B cell (primary cell): ENCODE results near the gene FAM229B. TPM values are rescaled to one million over a fixed set of nuclear protein-coding genes. Genes with fewer than 3 reads are reported as not detected.
"Not testable (repeated sequence)": the region's sequence is repeated elsewhere in the genome, so short reads cannot be mapped to it uniquely, and the experiment has no call there.

Experiments
- ATAC-seq: fragments of 200-7000 bp; cut with Tn5 transposase; one replicate; pipeline ENCODE4 v1.10.0; 2021; ENCODE audit warnings: low read depth, mild to moderate bottlenecking, moderate number of reproducible peaks, moderate library complexity
- CTCF ChIA-PET: fragments of 350-600 bp; sonication (Branson Sonifier 250); formaldehyde crosslinking; loops from one replicate; lab custom pipeline; 2021; ENCODE audit warnings: antibody characterized with exemption, inconsistent platforms; lab: Charles Lee
- POLR2A ChIA-PET: fragments of 350-600 bp; sonication (Branson Sonifier 250); formaldehyde crosslinking; loops from one replicate; lab custom pipeline; 2021; ENCODE audit warnings: antibody characterized with exemption; lab: Charles Lee
- DNase-seq: peaks from one replicate; pipeline ENCODE4 v3.0.0; 2013
- H2AFZ ChIP-seq: 2 replicates; pipeline ENCODE4 v1.6.1; 2012; ENCODE audit warnings: mild to moderate bottlenecking, low read depth, low read length; ENCODE audit not compliant: insufficient read depth, poor library complexity, severe bottlenecking
- H3K27ac ChIP-seq, 2 donors: 1 replicate in 1 of 2; 2 replicates in 1 of 2; pipeline ENCODE4 v1.5.1; 2012 to 2013; ENCODE audit warnings: low read length in 2 of 2, mild to moderate bottlenecking in 2 of 2, moderate library complexity in 1 of 2
- H3K27me3 ChIP-seq, 4 experiments: fragments of 200-600 bp in 1 of 4; sonication (generic) in 1 of 4; replicated peaks in 1 of 4; 1 replicate in 2 of 4; 2 replicates in 2 of 4; pipeline versions ENCODE4 v1.6.1 to v1.7.0; 2013 to 2016; ENCODE audit warnings: low read length in 3 of 4, mild to moderate bottlenecking in 2 of 4, mixed read lengths in 1 of 4, moderate library complexity in 1 of 4; ENCODE audit not compliant: insufficient read depth in 4 of 4, control insufficient read depth in 3 of 4; ENCODE audit errors: control extremely low read depth in 1 of 4
- H3K36me3 ChIP-seq, 2 experiments: replicated peaks in 1 of 2; 1 replicate in 1 of 2; 2 replicates in 1 of 2; pipeline versions ENCODE4 v1.6.1 to v1.7.1; 2013; ENCODE audit warnings: low read length in 1 of 2; ENCODE audit not compliant: insufficient read depth in 2 of 2, control insufficient read depth in 1 of 2; ENCODE audit errors: control extremely low read depth in 1 of 2, extremely low read depth in 1 of 2
- H3K4me1 ChIP-seq, 2 donors: fragments of 200-600 bp in 1 of 2; sonication (generic) in 1 of 2; 1 replicate in 1 of 2; 2 replicates in 1 of 2; pipeline versions ENCODE4 v1.5.1 to v1.6.1; 2013 to 2017; ENCODE audit warnings: low read length in 2 of 2; ENCODE audit not compliant: control insufficient read depth in 2 of 2, insufficient read depth in 2 of 2
- H3K4me2 ChIP-seq: replicated peaks from 2 replicates; pipeline ENCODE3; 2012; ENCODE audit warnings: mild to moderate bottlenecking, low read depth, low read length; ENCODE audit not compliant: poor library complexity, severe bottlenecking
- H3K4me3 ChIP-seq, 5 experiments: fragments of 200-600 bp in 1 of 5; sonication (generic) in 1 of 5; 1 replicate in 3 of 5; 2 replicates in 2 of 5; pipeline versions ENCODE4 v1.5.1 to v1.7.0; 2011 to 2016; ENCODE audit warnings: low read length in 4 of 5, mild to moderate bottlenecking in 4 of 5, low read depth in 2 of 5, control low read depth in 1 of 5, moderate library complexity in 1 of 5; ENCODE audit not compliant: insufficient read depth in 1 of 5; ENCODE audit errors: control extremely low read depth in 1 of 5, extremely low read depth in 1 of 5
- H3K79me2 ChIP-seq: fragments of 200-600 bp; sonication (generic); one replicate; pipeline ENCODE4 v1.6.0; 2016; ENCODE audit warnings: low read length; ENCODE audit not compliant: control insufficient read depth, insufficient read depth
- H3K9ac ChIP-seq: fragments of 200-600 bp; sonication (generic); 2 replicates; pipeline ENCODE4 v1.6.1; 2017; ENCODE audit warnings: mild to moderate bottlenecking, low read length, moderate library complexity
- H3K9me3 ChIP-seq, 3 donors: one replicate each; pipeline versions ENCODE4 v1.6.1 to v1.7.1; 2013; ENCODE audit warnings: low read length in 2 of 3; ENCODE audit not compliant: control insufficient read depth in 2 of 3, insufficient read depth in 1 of 3; ENCODE audit errors: control extremely low read depth in 1 of 3
- H4K20me1 ChIP-seq: 2 replicates; pipeline ENCODE4 v1.6.0; 2012; ENCODE audit warnings: mild to moderate bottlenecking, low read length; ENCODE audit not compliant: insufficient read depth, control insufficient read depth, poor library complexity, severe bottlenecking
- H3K27ac Mint-ChIP-seq: one replicate; pipeline ENCODE4 v1.8.0; 2021; ENCODE audit warnings: mixed read lengths
- H3K27me3 Mint-ChIP-seq: one replicate; pipeline ENCODE4 v1.8.0; 2021; ENCODE audit warnings: mixed read lengths
- H3K4me1 Mint-ChIP-seq: one replicate; pipeline ENCODE4 v1.8.0; 2021; ENCODE audit warnings: mixed read lengths
- H3K4me3 Mint-ChIP-seq: one replicate; pipeline ENCODE4 v1.8.0; 2021; ENCODE audit warnings: mixed read lengths
- H3K9me3 Mint-ChIP-seq: one replicate; pipeline ENCODE4 v1.8.0; 2022; ENCODE audit warnings: mixed read lengths; ENCODE audit not compliant: insufficient read depth
- EZH2 ChIP-seq: IDR thresholded peaks from 2 replicates; pipeline ENCODE4 v1.6.1; 2012; ENCODE audit warnings: borderline replicate concordance, low read depth, mild to moderate bottlenecking, moderate library complexity, low read length; ENCODE audit not compliant: insufficient read depth, poor library complexity, severe bottlenecking
- WGBS: methylation state at CpG from one replicate; pipeline ENCODE4 v1.1.5; 2013; ENCODE audit warnings: missing lambda C conversion rate; ENCODE audit not compliant: insufficient coverage; 5-methylcytosine and 5-hydroxymethylcytosine counted together
- intact Hi-C: fragments of 100-400 bp; cut with micrococcal nuclease; formaldehyde crosslinking; loops from one replicate; pipeline ENCODE4 v1.10.0; 2022
- polyA plus RNA-seq: library from polyadenylated mRNA; depleted of rRNA; stranded (reverse); fragments of >200 nt; gene quantifications from 2 replicates; pipeline ENCODE4 v1.2.3, GENCODE V29; 2012
- total RNA-seq, 2 donors: library from RNA; stranded (reverse); fragments of 120-200 nt in 1 of 2; gene quantifications; 1 replicate in 1 of 2; 2 replicates in 1 of 2; pipeline versions ENCODE4 v1.2.3 to v1.2.4, GENCODE V29; 2013 to 2022
- TF ChIP-seq, protein P1 (sequence below): fragments of 200-600 bp; IDR thresholded peaks from one replicate; pipeline ENCODE4 v1.8.0; 2022; ENCODE audit warnings: antibody characterized with exemption, mild to moderate bottlenecking

The FAM229B gene
- total and polyA plus RNA-seq, 2 donors (not counting 1 experiment from before 2014, with no cell fraction given) = 1.3 to 4.4 TPM

DNA sequence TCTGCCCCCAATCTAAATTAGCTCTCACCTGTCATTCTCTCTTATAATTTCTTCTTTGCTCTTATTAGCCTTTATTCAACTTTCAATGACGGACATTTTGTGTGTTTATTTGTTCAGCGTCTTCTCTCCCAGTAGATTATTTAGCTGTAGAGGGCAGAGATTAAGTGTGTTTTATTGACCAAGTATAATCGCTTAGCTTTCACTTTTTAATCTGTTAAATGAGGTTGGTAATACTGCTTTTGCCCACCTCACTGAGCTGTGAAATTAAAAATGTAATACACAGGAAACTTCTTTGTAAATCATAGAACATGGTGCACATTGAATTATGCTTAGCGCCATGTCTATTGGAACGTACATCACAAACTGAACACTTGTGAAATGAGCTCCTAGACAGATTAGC lies 37.0 kb upstream of the FAM229B start:
- POLR2A ChIA-PET = no interaction called here
- Histone ChIP-seq H3K4me1 (no peaks in the 10 kb centered on the region), H2AFZ (no peak overlapping the region), H3K9me3 (no peaks in the 10 kb centered on the region), H3K36me3 (no peaks in the 10 kb centered on the region), H3K4me3 (no peak overlapping the region), H4K20me1 (no peaks in the 10 kb centered on the region), H3K27ac (no peak overlapping the region), H3K4me2 (no peak overlapping the region), H3K79me2 (no peaks in the 10 kb centered on the region), H3K9ac (no peak overlapping the region), H3K27me3 (peaks cover 0 to 3% (median 0%) of the 10 kb centered on the region in 4 experiments)
- Mint-ChIP-seq H3K4me1 (no peaks in the 10 kb centered on the region), H3K9me3 (no peaks in the 10 kb centered on the region), H3K27ac (no peak overlapping the region), H3K27me3 (peaks cover 7% of the 10 kb centered on the region), H3K4me3 (no peak overlapping the region)
- intact Hi-C loops = no loop called here
- ATAC-seq = no peak
- CTCF ChIA-PET = interaction anchor here (0.7 to 1.7 kb wide), 5 partner anchors 10 to 341 kb away, joined by 3 to 7 read pairs (median 3); no protein-coding TSS in a partner anchor
- no peak for DNase-seq
- TF ChIP-seq EZH2 = no peak
- TF ChIP-seq, protein P1, sequence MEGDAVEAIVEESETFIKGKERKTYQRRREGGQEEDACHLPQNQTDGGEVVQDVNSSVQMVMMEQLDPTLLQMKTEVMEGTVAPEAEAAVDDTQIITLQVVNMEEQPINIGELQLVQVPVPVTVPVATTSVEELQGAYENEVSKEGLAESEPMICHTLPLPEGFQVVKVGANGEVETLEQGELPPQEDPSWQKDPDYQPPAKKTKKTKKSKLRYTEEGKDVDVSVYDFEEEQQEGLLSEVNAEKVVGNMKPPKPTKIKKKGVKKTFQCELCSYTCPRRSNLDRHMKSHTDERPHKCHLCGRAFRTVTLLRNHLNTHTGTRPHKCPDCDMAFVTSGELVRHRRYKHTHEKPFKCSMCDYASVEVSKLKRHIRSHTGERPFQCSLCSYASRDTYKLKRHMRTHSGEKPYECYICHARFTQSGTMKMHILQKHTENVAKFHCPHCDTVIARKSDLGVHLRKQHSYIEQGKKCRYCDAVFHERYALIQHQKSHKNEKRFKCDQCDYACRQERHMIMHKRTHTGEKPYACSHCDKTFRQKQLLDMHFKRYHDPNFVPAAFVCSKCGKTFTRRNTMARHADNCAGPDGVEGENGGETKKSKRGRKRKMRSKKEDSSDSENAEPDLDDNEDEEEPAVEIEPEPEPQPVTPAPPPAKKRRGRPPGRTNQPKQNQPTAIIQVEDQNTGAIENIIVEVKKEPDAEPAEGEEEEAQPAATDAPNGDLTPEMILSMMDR = no peak
- WGBS = 100% methylated on average over 2 of the region's 5 CpGs

DNA sequence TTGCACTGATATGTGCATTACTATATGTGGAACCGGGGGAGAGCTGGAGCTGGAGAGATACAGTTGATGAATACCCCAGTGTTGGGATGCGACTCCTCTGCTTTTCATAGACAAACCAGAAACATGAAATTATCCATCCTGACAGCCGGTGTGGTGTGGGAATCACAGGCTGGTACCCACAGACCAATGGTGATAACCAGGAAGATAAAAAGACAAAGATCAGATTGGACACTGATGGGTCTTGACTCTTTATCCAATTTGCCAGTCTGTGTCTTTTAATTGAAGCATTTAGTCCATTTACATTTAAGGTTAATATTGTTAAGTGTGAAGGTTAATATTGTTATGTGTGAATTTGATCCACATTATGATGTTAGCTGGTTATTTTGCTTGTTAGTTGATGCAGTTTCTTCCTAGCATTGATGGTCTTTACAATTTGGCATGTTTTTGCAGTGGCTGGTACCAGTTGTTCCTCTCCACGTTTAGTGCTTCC lies 36.1 kb upstream of the FAM229B start:
- ATAC-seq, H3K27ac ChIP-seq, DNase-seq, H3K4me3 Mint-ChIP-seq, H3K79me2 ChIP-seq, POLR2A ChIA-PET, H3K9me3 Mint-ChIP-seq, H3K27me3 Mint-ChIP-seq, H3K27ac Mint-ChIP-seq, H2AFZ ChIP-seq, H3K36me3 ChIP-seq, H3K4me1 ChIP-seq, H3K4me1 Mint-ChIP-seq, H4K20me1 ChIP-seq, H3K9me3 ChIP-seq, H3K4me3 ChIP-seq, H3K9ac ChIP-seq, H3K27me3 ChIP-seq, H3K4me2 ChIP-seq, intact Hi-C loops: not testable (repeated sequence)
- CTCF ChIA-PET = interaction anchor here (1.6 to 1.7 kb wide), 2 partner anchors 11 to 342 kb away, joined by 7 read pairs; no protein-coding TSS in a partner anchor
- no CpG with 5 or more reads among the region's 4 CpGs for WGBS
